GM12878 (cell line): ENCODE measurements around the gene CD101. TPM values are rescaled to one million over a fixed set of nuclear protein-coding genes. Genes with fewer than 3 reads are reported as not detected.

ENCODE experiments used
- CBFB ChIP-seq: IDR thresholded peaks from 2 replicates; pipeline ENCODE4 v1.6.1; 2016; ENCODE audit warnings: antibody characterized with exemption, low read depth
- ELK1 ChIP-seq: IDR thresholded peaks from 2 replicates; pipeline ENCODE4 v1.6.1; 2012; ENCODE audit warnings: low read depth, low read length, improper control_type of control experiment
- FOXK2 ChIP-seq: fragments of 450-650 bp; IDR thresholded peaks from 2 replicates; pipeline ENCODE4 v1.6.1; 2017; ENCODE audit warnings: mild to moderate bottlenecking, moderate library complexity
- GABPA ChIP-seq: IDR thresholded peaks from 2 replicates; pipeline ENCODE4 v1.6.1; 2014; ENCODE audit warnings: antibody characterized with exemption, low read depth, mild to moderate bottlenecking, inconsistent platforms
- IKZF1 ChIP-seq: fragments of 450-650 bp; conservative IDR thresholded peaks from 2 replicates; pipeline ENCODE4 v1.6.1; 2017; ENCODE audit warnings: antibody characterized with exemption, mild to moderate bottlenecking
- IRF3 ChIP-seq: fragments of 450-650 bp; IDR thresholded peaks from 2 replicates; pipeline ENCODE4 v1.6.1; 2014; ENCODE audit warnings: mild to moderate bottlenecking
- IRF4 ChIP-seq: IDR thresholded peaks from 2 replicates; pipeline ENCODE4 v1.6.1; 2011; ENCODE audit warnings: low read depth, low read length
- LARP7 ChIP-seq: fragments of 450-650 bp; IDR thresholded peaks from 2 replicates; pipeline ENCODE4 v1.6.1; 2017; ENCODE audit warnings: mild to moderate bottlenecking
- MEF2A ChIP-seq: IDR thresholded peaks from 2 replicates; pipeline ENCODE4 v1.6.1; 2011; ENCODE audit warnings: low read depth, mild to moderate bottlenecking, low read length, moderate library complexity; ENCODE audit not compliant: insufficient read depth
- MXI1 ChIP-seq: fragments of 150-350 bp; IDR thresholded peaks from 2 replicates; pipeline ENCODE4 v1.6.1; 2011; ENCODE audit warnings: low read depth, mild to moderate bottlenecking, inconsistent platforms, low read length, improper control_type of control experiment
- NFYB ChIP-seq: IDR thresholded peaks from 2 replicates; pipeline ENCODE4 v1.6.1; 2011; ENCODE audit warnings: low read depth, mild to moderate bottlenecking, low read length, improper control_type of control experiment, moderate library complexity; ENCODE audit not compliant: insufficient read depth
- POLR2AphosphoS2 ChIP-seq: IDR thresholded peaks from 2 replicates; pipeline ENCODE4 v1.6.1; 2011; ENCODE audit warnings: low read depth, mild to moderate bottlenecking, low read length, improper control_type of control experiment, moderate library complexity
- POU2F2 ChIP-seq: IDR thresholded peaks from 3 replicates; pipeline ENCODE4 v1.6.1; 2011; ENCODE audit warnings: low read depth, mild to moderate bottlenecking, low read length, borderline replicate concordance
- SMAD5 ChIP-seq: IDR thresholded peaks from 2 replicates; pipeline ENCODE4 v1.6.1; 2016; ENCODE audit warnings: antibody characterized with exemption, low read depth
- TAF1 ChIP-seq: IDR thresholded peaks from 2 replicates; pipeline ENCODE4 v1.6.1; 2011; ENCODE audit warnings: mild to moderate bottlenecking, low read depth, low read length, borderline replicate concordance
- TCF7 ChIP-seq: IDR thresholded peaks from 2 replicates; pipeline ENCODE4 v1.6.1; 2014; ENCODE audit warnings: antibody characterized with exemption, borderline replicate concordance
- ZSCAN29 ChIP-seq: fragments of 450-650 bp; IDR thresholded peaks from 2 replicates; pipeline ENCODE4 v1.6.1; 2017; ENCODE audit warnings: mild to moderate bottlenecking, moderate library complexity
- polyA plus RNA-seq, 11 experiments: library from polyadenylated mRNA; depleted of rRNA in 4 of 11; unstranded in 6 of 11; stranded (reverse) in 5 of 11; fragments of >200 nt; fragmentation: Nextera tagmentation in 4 of 11; fragmentation: Illumina TruSeq in 1 of 11; extraction: Ambion mirVana in 4 of 11; extraction: Trizol in 1 of 11; gene quantifications; 1 replicate in 1 of 11; 2 replicates in 10 of 11; pipeline versions ENCODE4 v1.2.1 to v1.2.3, GENCODE V29; 2011 to 2016; ENCODE audit warnings: inconsistent platforms in 2 of 11, missing spikeins in 2 of 11, low read depth in 1 of 11
- total RNA-seq, 4 experiments: library from RNA; depleted of rRNA in 3 of 4; stranded (reverse); fragments of >200 nt in 3 of 4; fragmentation: Illumina TruSeq in 1 of 4; extraction: Trizol in 1 of 4; gene quantifications; 2 replicates each; pipeline versions ENCODE4 v1.2.1 to v1.2.3, GENCODE V29; 2013 to 2021
- TF ChIP-seq, protein P1 (sequence below): fragments of 150-350 bp; IDR thresholded peaks from 2 replicates; pipeline ENCODE4 v1.6.1; 2014; ENCODE audit warnings: mild to moderate bottlenecking, low read depth, low read length
- TF ChIP-seq, protein P2 (sequence below): fragments of 450-650 bp; IDR thresholded peaks from 2 replicates; pipeline ENCODE4 v1.6.1; 2016; ENCODE audit warnings: mild to moderate bottlenecking
- TF ChIP-seq, protein P3 (sequence below): IDR thresholded peaks from 2 replicates; pipeline ENCODE4 v1.6.1; 2011; ENCODE audit warnings: borderline replicate concordance, low read depth, mild to moderate bottlenecking, moderate library complexity, low read length; ENCODE audit not compliant: insufficient read depth, poor library complexity, severe bottlenecking

Gene CD101
- total and polyA plus RNA-seq, 10 of the 15 experiments (the other 5 are each of a cell fraction or from before 2014, with no cell fraction given) = 0.56 to 7.9 (median 2.9) TPM

DNA sequence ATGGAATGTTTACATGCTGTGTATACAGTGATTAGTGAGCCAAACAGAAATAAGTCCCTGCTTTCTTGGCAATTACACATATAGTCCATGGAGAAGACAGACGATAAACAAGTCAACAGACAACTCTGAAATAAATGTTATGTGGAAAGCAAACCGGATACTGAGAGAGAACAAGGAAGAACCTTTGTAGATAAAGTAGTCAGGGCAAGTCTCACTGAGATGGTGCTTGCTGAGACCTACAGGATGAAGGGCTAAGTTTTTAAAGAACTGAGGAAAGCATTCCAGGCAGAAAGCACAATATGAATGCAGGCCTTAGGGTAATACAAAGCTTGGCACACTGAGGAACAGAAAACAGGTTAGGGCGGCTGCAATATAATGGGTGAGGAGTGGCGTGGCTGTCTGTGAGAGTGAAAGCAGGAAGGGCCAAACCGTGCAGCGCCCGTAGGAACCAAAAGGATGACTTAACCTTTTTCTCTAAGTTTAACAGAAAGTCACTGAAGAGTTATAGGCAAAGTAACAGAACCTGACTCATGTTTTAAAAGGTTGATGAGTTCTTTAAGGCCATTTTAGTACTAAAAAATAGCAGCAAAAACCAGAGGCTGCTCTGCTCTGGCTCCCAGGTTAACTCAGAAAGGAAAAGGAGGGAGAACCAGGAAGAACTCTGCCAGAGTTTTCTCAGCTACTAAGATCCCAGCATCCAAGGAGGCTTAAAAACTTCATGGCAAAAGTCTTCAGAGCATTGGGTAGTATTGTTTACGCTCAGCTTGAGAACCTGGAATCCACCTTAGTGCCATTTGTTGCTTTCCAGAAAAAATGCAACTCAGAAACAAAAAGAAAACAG lies 49.9 kb downstream of the CD101 start (continued):
- TF ChIP-seq MXI1 (no peak), POLR2AphosphoS2 (no peak), ZSCAN29 (no peak), TAF1 (peak; percentile 52; the same call in 1 of the 2 replicates), MEF2A (no peak), GABPA (0 out of 2 replicates have a peak, but pooled peaks have one; percentile 26), IKZF1 (peak; percentile 24; the same call in 1 of the 2 replicates), FOXK2 (no peak), IRF3 (no peak), IRF4 (no peak), POU2F2 (no peak), NFYB (no peak), SMAD5 (no peak), TCF7 (no peak), LARP7 (no peak), CBFB (no peak), ELK1 (no peak)
- TF ChIP-seq, protein P1, sequence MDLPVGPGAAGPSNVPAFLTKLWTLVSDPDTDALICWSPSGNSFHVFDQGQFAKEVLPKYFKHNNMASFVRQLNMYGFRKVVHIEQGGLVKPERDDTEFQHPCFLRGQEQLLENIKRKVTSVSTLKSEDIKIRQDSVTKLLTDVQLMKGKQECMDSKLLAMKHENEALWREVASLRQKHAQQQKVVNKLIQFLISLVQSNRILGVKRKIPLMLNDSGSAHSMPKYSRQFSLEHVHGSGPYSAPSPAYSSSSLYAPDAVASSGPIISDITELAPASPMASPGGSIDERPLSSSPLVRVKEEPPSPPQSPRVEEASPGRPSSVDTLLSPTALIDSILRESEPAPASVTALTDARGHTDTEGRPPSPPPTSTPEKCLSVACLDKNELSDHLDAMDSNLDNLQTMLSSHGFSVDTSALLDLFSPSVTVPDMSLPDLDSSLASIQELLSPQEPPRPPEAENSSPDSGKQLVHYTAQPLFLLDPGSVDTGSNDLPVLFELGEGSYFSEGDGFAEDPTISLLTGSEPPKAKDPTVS = no peak
- TF ChIP-seq, protein P2, sequence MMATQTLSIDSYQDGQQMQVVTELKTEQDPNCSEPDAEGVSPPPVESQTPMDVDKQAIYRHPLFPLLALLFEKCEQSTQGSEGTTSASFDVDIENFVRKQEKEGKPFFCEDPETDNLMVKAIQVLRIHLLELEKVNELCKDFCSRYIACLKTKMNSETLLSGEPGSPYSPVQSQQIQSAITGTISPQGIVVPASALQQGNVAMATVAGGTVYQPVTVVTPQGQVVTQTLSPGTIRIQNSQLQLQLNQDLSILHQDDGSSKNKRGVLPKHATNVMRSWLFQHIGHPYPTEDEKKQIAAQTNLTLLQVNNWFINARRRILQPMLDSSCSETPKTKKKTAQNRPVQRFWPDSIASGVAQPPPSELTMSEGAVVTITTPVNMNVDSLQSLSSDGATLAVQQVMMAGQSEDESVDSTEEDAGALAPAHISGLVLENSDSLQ = peak; percentile 70
- TF ChIP-seq, protein P3, sequence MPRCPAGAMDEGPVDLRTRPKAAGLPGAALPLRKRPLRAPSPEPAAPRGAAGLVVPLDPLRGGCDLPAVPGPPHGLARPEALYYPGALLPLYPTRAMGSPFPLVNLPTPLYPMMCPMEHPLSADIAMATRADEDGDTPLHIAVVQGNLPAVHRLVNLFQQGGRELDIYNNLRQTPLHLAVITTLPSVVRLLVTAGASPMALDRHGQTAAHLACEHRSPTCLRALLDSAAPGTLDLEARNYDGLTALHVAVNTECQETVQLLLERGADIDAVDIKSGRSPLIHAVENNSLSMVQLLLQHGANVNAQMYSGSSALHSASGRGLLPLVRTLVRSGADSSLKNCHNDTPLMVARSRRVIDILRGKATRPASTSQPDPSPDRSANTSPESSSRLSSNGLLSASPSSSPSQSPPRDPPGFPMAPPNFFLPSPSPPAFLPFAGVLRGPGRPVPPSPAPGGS = no peak
